Measurements from ENCODE around the gene PVALEF.

Gene PVALEF

GRCh38 chr17:81187586-81188490, 22.5 kb downstream of the PVALEF start:
- H2BK5ac ChIP-seq (ENCODE audit: low read length): peak overlapping the region; percentile 60
- no peak overlapping the region for H4K8ac ChIP-seq (ENCODE audit: low read depth, low read length)
- no peak overlapping the region for H2AFZ ChIP-seq (ENCODE audit: low read length)
- peak overlapping the region; percentile 16 for H2BK12ac ChIP-seq (ENCODE audit: low read length)
- H3K14ac ChIP-seq (ENCODE audit: low read length): no peak overlapping the region
- no peak overlapping the region for H4K91ac ChIP-seq (ENCODE audit: low read depth, low read length, poor library complexity)
- peaks cover 18 to 39% of the 10 kb centered on the region in 2 donors for H3K36me3 ChIP-seq (replicated peaks in 1 of 2; ENCODE audit: control insufficient read depth in 2 of 2, insufficient read depth in 2 of 2, low read length in 2 of 2)
- peak overlapping the region; percentile 61 for H2AK5ac ChIP-seq (ENCODE audit: low read depth, low read length)
- no peak overlapping the region for H3K23ac ChIP-seq (ENCODE audit: low read depth, low read length, poor library complexity)
- H3K4ac ChIP-seq (ENCODE audit: low read length): no peak overlapping the region
- H3K4me2 ChIP-seq (ENCODE audit: insufficient read depth, low read length, poor library complexity, severe bottlenecking): no peak overlapping the region
- DNase-seq (ENCODE audit: low spot score): no peak
- no peaks in the 10 kb centered on the region for H3K79me1 ChIP-seq (ENCODE audit: low read depth, low read length)
- no peaks in the 10 kb centered on the region for H3K27me3 ChIP-seq (ENCODE audit: control insufficient read depth in 3 of 3, insufficient read depth in 3 of 3, low read depth in 1 of 3, low read length in 3 of 3)
- no peak overlapping the region for H2BK120ac ChIP-seq (ENCODE audit: low read depth, low read length)
- peak overlapping the region; percentile 44 for H3K9ac ChIP-seq (ENCODE audit: low read depth, low read length, poor library complexity)
- no peak overlapping the region for H3K18ac ChIP-seq (ENCODE audit: low read length)
- peak overlapping the region in 1 of 2 donors; percentile 34 for H3K4me3 ChIP-seq (ENCODE audit: low read length in 2 of 2)
- H3K4me1 ChIP-seq (ENCODE audit: control insufficient read depth in 2 of 2, insufficient read depth in 1 of 2, low read depth in 1 of 2, low read length in 2 of 2): peaks cover 0 to 3% of the 10 kb centered on the region in 2 donors
- no peak overlapping the region for H2BK15ac ChIP-seq (ENCODE audit: low read length)
- no peak overlapping the region for H3K27ac ChIP-seq (replicated peaks; ENCODE audit: low read length)
- WGBS, 2 donors (ENCODE audit: extremely low coverage in 2 of 2, insufficient read length in 2 of 2, insufficient replicate concordance in 1 of 2): no CpG with 5 or more reads among the region's 26 CpGs
- H3K9me3 ChIP-seq (replicated peaks in 1 of 2; ENCODE audit: control insufficient read depth in 2 of 2, insufficient read depth in 1 of 2, low read depth in 1 of 2, low read length in 2 of 2): peaks cover 0 to 4% of the 10 kb centered on the region in 2 donors

GRCh38 chr17:81188491-81188840, 23.2 kb downstream of the PVALEF start:
- no CpG with 5 or more reads among the region's 12 CpGs for WGBS, 2 donors (ENCODE audit: extremely low coverage in 2 of 2, insufficient read length in 2 of 2, insufficient replicate concordance in 1 of 2)
- H3K4me1 ChIP-seq (ENCODE audit: control insufficient read depth in 2 of 2, insufficient read depth in 1 of 2, low read depth in 1 of 2, low read length in 2 of 2): peaks cover 0 to 3% of the 10 kb centered on the region in 2 donors
- H3K27ac ChIP-seq (replicated peaks; ENCODE audit: low read length): no peak overlapping the region
- H2BK120ac ChIP-seq (ENCODE audit: low read depth, low read length): no peak overlapping the region
- H3K4me3 ChIP-seq (ENCODE audit: low read length in 2 of 2): peak overlapping the region in 1 of 2 donors; percentile 34
- no peak overlapping the region for H2BK15ac ChIP-seq (ENCODE audit: low read length)
- peak overlapping the region; percentile 57 for H3K18ac ChIP-seq (ENCODE audit: low read length)
- H3K9ac ChIP-seq (ENCODE audit: low read depth, low read length, poor library complexity): peak overlapping the region; percentile 38
- no peak overlapping the region for H3K4ac ChIP-seq (ENCODE audit: low read length)
- H4K8ac ChIP-seq (ENCODE audit: low read depth, low read length): no peak overlapping the region
- H3K23ac ChIP-seq (ENCODE audit: low read depth, low read length, poor library complexity): peak overlapping the region; percentile 31
- no peak overlapping the region for H2BK12ac ChIP-seq (ENCODE audit: low read length)
- no peak overlapping the region for H3K4me2 ChIP-seq (ENCODE audit: insufficient read depth, low read length, poor library complexity, severe bottlenecking)
- no peak overlapping the region for H2AFZ ChIP-seq (ENCODE audit: low read length)
- H3K79me1 ChIP-seq (ENCODE audit: low read depth, low read length): no peaks in the 10 kb centered on the region
- no peak overlapping the region for H4K91ac ChIP-seq (ENCODE audit: low read depth, low read length, poor library complexity)
- H3K36me3 ChIP-seq (replicated peaks in 1 of 2; ENCODE audit: control insufficient read depth in 2 of 2, insufficient read depth in 2 of 2, low read length in 2 of 2): peaks cover 20 to 44% of the 10 kb centered on the region in 2 donors
- peak overlapping the region; percentile 60 for H2BK5ac ChIP-seq (ENCODE audit: low read length)
- H3K9me3 ChIP-seq (replicated peaks in 1 of 2; ENCODE audit: control insufficient read depth in 2 of 2, insufficient read depth in 1 of 2, low read depth in 1 of 2, low read length in 2 of 2): peaks cover 0 to 4% of the 10 kb centered on the region in 2 donors
- no peak overlapping the region for H3K14ac ChIP-seq (ENCODE audit: low read length)
- no peak for DNase-seq (ENCODE audit: low spot score)
- H3K27me3 ChIP-seq (ENCODE audit: control insufficient read depth in 3 of 3, insufficient read depth in 3 of 3, low read depth in 1 of 3, low read length in 3 of 3): no peaks in the 10 kb centered on the region
- no peak overlapping the region for H2AK5ac ChIP-seq (ENCODE audit: low read depth, low read length)

- H3K27ac ChIP-seq (replicated peaks; ENCODE audit: low read length): no peak overlapping the region
- H3K79me1 ChIP-seq (ENCODE audit: low read depth, low read length): no peaks in the 10 kb centered on the region
- H4K8ac ChIP-seq (ENCODE audit: low read depth, low read length): no peak overlapping the region
- H3K36me3 ChIP-seq (replicated peaks in 1 of 2; ENCODE audit: control insufficient read depth in 2 of 2, insufficient read depth in 2 of 2, low read length in 2 of 2): peaks cover 20 to 50% of the 10 kb centered on the region in 2 donors
- no peak overlapping the region for H3K4me2 ChIP-seq (ENCODE audit: insufficient read depth, low read length, poor library complexity, severe bottlenecking)
- no peak for DNase-seq (ENCODE audit: low spot score)
- H3K4me3 ChIP-seq (ENCODE audit: low read length in 2 of 2): no peak overlapping the region
- no peak overlapping the region for H2AFZ ChIP-seq (ENCODE audit: low read length)
- H3K4me1 ChIP-seq (ENCODE audit: control insufficient read depth in 2 of 2, insufficient read depth in 1 of 2, low read depth in 1 of 2, low read length in 2 of 2): peaks cover 0 to 3% of the 10 kb centered on the region in 2 donors
- H2BK120ac ChIP-seq (ENCODE audit: low read depth, low read length): no peak overlapping the region
- no peak overlapping the region for H3K9ac ChIP-seq (ENCODE audit: low read depth, low read length, poor library complexity)
- no peak overlapping the region for H3K4ac ChIP-seq (ENCODE audit: low read length)
- no peaks in the 10 kb centered on the region for H3K27me3 ChIP-seq (ENCODE audit: control insufficient read depth in 3 of 3, insufficient read depth in 3 of 3, low read depth in 1 of 3, low read length in 3 of 3)
- no peak overlapping the region for H2BK5ac ChIP-seq (ENCODE audit: low read length)
- H3K9me3 ChIP-seq (replicated peaks in 1 of 2; ENCODE audit: control insufficient read depth in 2 of 2, insufficient read depth in 1 of 2, low read depth in 1 of 2, low read length in 2 of 2): no peaks in the 10 kb centered on the region
- no peak overlapping the region for H4K91ac ChIP-seq (ENCODE audit: low read depth, low read length, poor library complexity)
- no peak overlapping the region for H2BK12ac ChIP-seq (ENCODE audit: low read length)
- H3K14ac ChIP-seq (ENCODE audit: low read length): no peak overlapping the region
- no peak overlapping the region for H3K23ac ChIP-seq (ENCODE audit: low read depth, low read length, poor library complexity)
- no CpG with 5 or more reads among the region's 7 CpGs for WGBS, 2 donors (ENCODE audit: extremely low coverage in 2 of 2, insufficient read length in 2 of 2, insufficient replicate concordance in 1 of 2)
- no peak overlapping the region for H2BK15ac ChIP-seq (ENCODE audit: low read length)
- no peak overlapping the region for H3K18ac ChIP-seq (ENCODE audit: low read length)
- H2AK5ac ChIP-seq (ENCODE audit: low read depth, low read length): no peak overlapping the region
Observed at GRCh38 chr17:81189016-81189415, 23.7 kb downstream of the PVALEF start.

- H2AFZ ChIP-seq (ENCODE audit: low read length): no peak overlapping the region
- no peak overlapping the region for H2BK12ac ChIP-seq (ENCODE audit: low read length)
- no peak for DNase-seq (ENCODE audit: low spot score)
- H3K4me1 ChIP-seq (ENCODE audit: control insufficient read depth in 2 of 2, insufficient read depth in 1 of 2, low read depth in 1 of 2, low read length in 2 of 2): no peaks in the 10 kb centered on the region
- H2BK15ac ChIP-seq (ENCODE audit: low read length): no peak overlapping the region
- no peak overlapping the region for H3K18ac ChIP-seq (ENCODE audit: low read length)
- H2BK5ac ChIP-seq (ENCODE audit: low read length): no peak overlapping the region
- H3K79me1 ChIP-seq (ENCODE audit: low read depth, low read length): peaks cover under 1% of the 10 kb centered on the region
- H3K27me3 ChIP-seq (ENCODE audit: control insufficient read depth in 3 of 3, insufficient read depth in 3 of 3, low read depth in 1 of 3, low read length in 3 of 3): no peaks in the 10 kb centered on the region
- H3K4ac ChIP-seq (ENCODE audit: low read length): no peak overlapping the region
- no peaks in the 10 kb centered on the region for H3K9me3 ChIP-seq (replicated peaks in 1 of 2; ENCODE audit: control insufficient read depth in 2 of 2, insufficient read depth in 1 of 2, low read depth in 1 of 2, low read length in 2 of 2)
- no peak overlapping the region for H3K14ac ChIP-seq (ENCODE audit: low read length)
- no peak overlapping the region for H4K91ac ChIP-seq (ENCODE audit: low read depth, low read length, poor library complexity)
- H3K23ac ChIP-seq (ENCODE audit: low read depth, low read length, poor library complexity): peak overlapping the region; percentile 43
- H3K9ac ChIP-seq (ENCODE audit: low read depth, low read length, poor library complexity): peak overlapping the region; percentile 12
- peak overlapping the region; percentile 31 for H2BK120ac ChIP-seq (ENCODE audit: low read depth, low read length)
- peaks cover 24 to 59% of the 10 kb centered on the region in 2 donors for H3K36me3 ChIP-seq (replicated peaks in 1 of 2; ENCODE audit: control insufficient read depth in 2 of 2, insufficient read depth in 2 of 2, low read length in 2 of 2)
- no peak overlapping the region for H3K4me3 ChIP-seq (ENCODE audit: low read length in 2 of 2)
- whole genome bisulfite sequencing, 2 donors (ENCODE audit: extremely low coverage in 2 of 2, insufficient read length in 2 of 2, insufficient replicate concordance in 1 of 2): no CpG with 5 or more reads among the region's 27 CpGs
- H3K27ac ChIP-seq (replicated peaks; ENCODE audit: low read length): no peak overlapping the region
- H3K4me2 ChIP-seq (ENCODE audit: insufficient read depth, low read length, poor library complexity, severe bottlenecking): no peak overlapping the region
- no peak overlapping the region for H4K8ac ChIP-seq (ENCODE audit: low read depth, low read length)
- H2AK5ac ChIP-seq (ENCODE audit: low read depth, low read length): peak overlapping the region; percentile 43
Observed at GRCh38 chr17:81189670-81190530, 24.6 kb downstream of the PVALEF start.
